ES-I3 (cell line): Measurements from ENCODE around the gene ADAT3.
A peak's percentile ranks its signal among the peaks of the same experiment; 100 is the strongest.
"Not testable (repeated sequence)": the region's sequence is repeated elsewhere in the genome, so short reads cannot be mapped to it uniquely, and the experiment has no call there.

Source experiments
- H3K36me3 ChIP-seq: 2 replicates; pipeline ENCODE4 v1.6.1; 2013; ENCODE audit warnings: mild to moderate bottlenecking, low read length, control low read depth, moderate library complexity; ENCODE audit not compliant: insufficient read depth
- H3K4me1 ChIP-seq: 2 replicates; pipeline ENCODE4 v1.6.1; 2013; ENCODE audit warnings: mild to moderate bottlenecking, control low read depth, low read length; ENCODE audit not compliant: insufficient read depth
- H3K9ac ChIP-seq: 2 replicates; pipeline ENCODE4 v1.6.1; 2013; ENCODE audit warnings: low read depth, mild to moderate bottlenecking, low read length, moderate library complexity
- H3K9me3 ChIP-seq: 2 replicates; pipeline ENCODE4 v1.6.1; 2013; ENCODE audit warnings: mild to moderate bottlenecking, low read length, moderate library complexity; ENCODE audit not compliant: control insufficient read depth, insufficient read depth

ADAT3 gene

GRCh38 chr19:1884291-1884718 is 20.9 kb upstream of the ADAT3 start:
- H3K36me3 ChIP-seq: no peaks in the 10 kb centered on the region
- H3K9me3 ChIP-seq: no peaks in the 10 kb centered on the region
- H3K9ac ChIP-seq: peak overlapping the region; percentile 82; the same call in 1 of the 2 replicates
- H3K4me1 ChIP-seq: peaks cover 20% of the 10 kb centered on the region

GRCh38 chr19:1884719-1885334 is 20.4 kb upstream of the ADAT3 start:
- no peaks in the 10 kb centered on the region for H3K9me3 ChIP-seq
- H3K4me1 ChIP-seq: peaks cover 20% of the 10 kb centered on the region
- H3K9ac ChIP-seq: peak overlapping the region; percentile 82
- H3K36me3 ChIP-seq: no peaks in the 10 kb centered on the region

GRCh38 chr19:1885398-1886119 is 19.6 kb upstream of the ADAT3 start, which contains the start of gene ABHD17A:
TSS of gene ABHD17A (minus strand) at chr19:1885496. CDS start at chr19:1881566, 3,930 bp downstream.
- H3K9me3 ChIP-seq, H3K36me3 ChIP-seq: not testable (repeated sequence)
- Histone ChIP-seq H3K4me1 (peaks cover 20% of the 10 kb centered on the region), H3K9ac (peak within 1 kb of the TSS; percentile 82)

- H3K4me1 ChIP-seq: peaks cover 20% of the 10 kb centered on the region
- H3K9ac ChIP-seq, H3K36me3 ChIP-seq, H3K9me3 ChIP-seq: not testable (repeated sequence)
Measured at GRCh38 chr19:1886360-1886759, 18.8 kb upstream of the ADAT3 start.

- Histone ChIP-seq H3K9ac (no peak overlapping the region), H3K36me3 (no peaks in the 10 kb centered on the region), H3K9me3 (no peaks in the 10 kb centered on the region)
Measured at GRCh38 chr19:1888385-1888784, 16.8 kb upstream of the ADAT3 start.

GRCh38 chr19:1889907-1890306 is 15.3 kb upstream of the ADAT3 start:
- peaks cover 6% of the 10 kb centered on the region; the same call in 1 of the 2 replicates for H3K4me1 ChIP-seq
- H3K9me3 ChIP-seq: no peaks in the 10 kb centered on the region
- no peaks in the 10 kb centered on the region for H3K36me3 ChIP-seq
- no peak overlapping the region for H3K9ac ChIP-seq

More at GRCh38 chr19:1888385-1888784, 16.8 kb upstream of the ADAT3 start:
- peaks cover 11% of the 10 kb centered on the region; the same call in 1 of the 2 replicates for H3K4me1 ChIP-seq

GRCh38 chr19:1893791-1894190 is 11.4 kb upstream of the ADAT3 start:
- H3K9ac ChIP-seq: no peak overlapping the region
- H3K9me3 ChIP-seq: no peaks in the 10 kb centered on the region
- no peaks in the 10 kb centered on the region; the same call in 1 of the 2 replicates for H3K4me1 ChIP-seq
- no peaks in the 10 kb centered on the region for H3K36me3 ChIP-seq

- Histone ChIP-seq H3K9ac (no peak overlapping the region), H3K4me1 (no peaks in the 10 kb centered on the region; the same call in 1 of the 2 replicates), H3K9me3 (no peaks in the 10 kb centered on the region), H3K36me3 (no peaks in the 10 kb centered on the region)
Measured at GRCh38 chr19:1896508-1896907, 8.7 kb upstream of the ADAT3 start.

GRCh38 chr19:1901940-1902404 is 3.2 kb upstream of the ADAT3 start:
- Histone ChIP-seq H3K4me1 (no peaks in the 10 kb centered on the region; the same call in 1 of the 2 replicates), H3K9ac (no peak overlapping the region), H3K9me3 (no peaks in the 10 kb centered on the region), H3K36me3 (no peaks in the 10 kb centered on the region)

GRCh38 chr19:1902923-1903322 is 2.3 kb upstream of the ADAT3 start:
- Histone ChIP-seq H3K4me1 (no peaks in the 10 kb centered on the region), H3K9me3 (no peaks in the 10 kb centered on the region), H3K9ac (no peak overlapping the region), H3K36me3 (no peaks in the 10 kb centered on the region)

GRCh38 chr19:1904860-1905109 is 414 bp upstream of the ADAT3 start:
- H3K9me3 ChIP-seq: no peaks in the 10 kb centered on the region
- peak overlapping the region; percentile 90 for H3K9ac ChIP-seq
- H3K36me3 ChIP-seq: no peaks in the 10 kb centered on the region
- H3K4me1 ChIP-seq: no peaks in the 10 kb centered on the region

- Histone ChIP-seq H3K36me3 (no peaks in the 10 kb centered on the region), H3K9ac (peak overlapping the region; percentile 90), H3K9me3 (no peaks in the 10 kb centered on the region), H3K4me1 (no peaks in the 10 kb centered on the region)
Measured at GRCh38 chr19:1905863-1906375, 720 bp downstream of the ADAT3 start.

- no peaks in the 10 kb centered on the region for H3K9me3 ChIP-seq
- H3K4me1 ChIP-seq: no peaks in the 10 kb centered on the region
- H3K36me3 ChIP-seq: no peaks in the 10 kb centered on the region
- H3K9ac ChIP-seq: no peak overlapping the region
Measured at GRCh38 chr19:1906985-1907562, 1.9 kb downstream of the ADAT3 start.

- Histone ChIP-seq H3K9me3 (no peaks in the 10 kb centered on the region), H3K9ac (no peak overlapping the region), H3K36me3 (no peaks in the 10 kb centered on the region), H3K4me1 (no peaks in the 10 kb centered on the region)
Measured at GRCh38 chr19:1907563-1908363, 2.6 kb downstream of the ADAT3 start.
